OCI-LY7 (cell line): ENCODE measurements around the gene SEPTIN11. TPM values are rescaled to one million over a fixed set of nuclear protein-coding genes. Genes with fewer than 3 reads are reported as not detected.

ENCODE experiments used
- BruUV-seq: library from RNA; stranded (reverse); fragments of 400-500 nt; replicated peaks from 2 replicates; lab custom pipeline; 2021; lab: Mats Ljungman, UMichigan
- CTCF ChIA-PET: fragments of 300-600 bp; sonication (Branson Sonifier 250); formaldehyde crosslinking; loops from one replicate; lab custom pipeline; 2022; ENCODE audit warnings: antibody characterized with exemption; ENCODE audit not compliant: unreplicated experiment; lab: Charles Lee
- POLR2A ChIA-PET: fragments of 300-600 bp; sonication (Branson Sonifier 250); formaldehyde crosslinking; loops from one replicate; lab custom pipeline; 2022; ENCODE audit warnings: antibody characterized with exemption; lab: Charles Lee
- DNase-seq: peaks from one replicate; pipeline ENCODE4 v3.0.0-alpha.2; 2015; ENCODE audit warnings: low spot score
- H2AFZ ChIP-seq: fragments of 200-600 bp; sonication (generic), shearing (Covaris generic); 2 replicates; pipeline ENCODE4 v1.6.1; 2014; ENCODE audit warnings: mild to moderate bottlenecking, antibody characterized with exemption, low read length, moderate library complexity
- H3K27ac ChIP-seq: fragments of 200-600 bp; sonication (generic); 2 replicates; pipeline ENCODE4 v1.5.1; 2014; ENCODE audit warnings: mixed run types, low read depth, mild to moderate bottlenecking, moderate library complexity, low read length, inconsistent platforms; ENCODE audit not compliant: poor library complexity, severe bottlenecking
- H3K36me3 ChIP-seq: fragments of 200-600 bp; sonication (generic); 2 replicates; pipeline ENCODE4 v1.6.1; 2014; ENCODE audit warnings: mild to moderate bottlenecking, antibody characterized with exemption, low read length, moderate library complexity, mixed read lengths; ENCODE audit not compliant: insufficient read depth
- H3K4me1 ChIP-seq: fragments of 200-600 bp; sonication (generic); 2 replicates; pipeline ENCODE4 v1.5.1; 2014; ENCODE audit warnings: mild to moderate bottlenecking, low read length; ENCODE audit not compliant: insufficient read depth, poor library complexity, severe bottlenecking
- H3K4me2 ChIP-seq: fragments of 200-600 bp; sonication (generic); 2 replicates; pipeline ENCODE4 v1.6.1; 2014; ENCODE audit warnings: mild to moderate bottlenecking, low read length
- H3K4me3 ChIP-seq: fragments of 200-600 bp; sonication (generic); 2 replicates; pipeline ENCODE4 v1.5.1; 2014; ENCODE audit warnings: mild to moderate bottlenecking, low read depth, low read length; ENCODE audit not compliant: poor library complexity, severe bottlenecking
- H3K79me2 ChIP-seq: fragments of 200-600 bp; sonication (generic); 2 replicates; pipeline ENCODE4 v1.6.1; 2016; ENCODE audit warnings: low read depth, mild to moderate bottlenecking, low read length, moderate library complexity, mixed read lengths; ENCODE audit not compliant: insufficient read depth
- H3K9me2 ChIP-seq: fragments of 200-600 bp; sonication (generic); 2 replicates; pipeline ENCODE4 v1.6.1; 2016; ENCODE audit warnings: mild to moderate bottlenecking, low read length, mixed read lengths; ENCODE audit not compliant: insufficient read depth
- H3K9me3 ChIP-seq: fragments of 200-600 bp; sonication (generic); 2 replicates; pipeline ENCODE4 v1.6.1; 2014; ENCODE audit warnings: mild to moderate bottlenecking, mixed run types, low read length, mixed read lengths
- H4K20me1 ChIP-seq: fragments of 200-600 bp; sonication (generic); 2 replicates; pipeline ENCODE4 v1.6.1; 2014; ENCODE audit warnings: mild to moderate bottlenecking, antibody characterized with exemption, low read length, moderate library complexity, mixed read lengths; ENCODE audit not compliant: insufficient read depth
- CTCF ChIP-seq: fragments of 200-600 bp; sonication (generic); conservative IDR thresholded peaks from 2 replicates; pipeline ENCODE4 v1.5.1; 2014; ENCODE audit warnings: mild to moderate bottlenecking, antibody characterized with exemption, low read length, moderate library complexity, mixed read lengths
- EZH2phosphoT487 ChIP-seq: fragments of 200-600 bp; sonication (generic); IDR thresholded peaks from 2 replicates; pipeline ENCODE4 v1.6.1; 2018; ENCODE audit warnings: low read depth, borderline replicate concordance, mild to moderate bottlenecking, mixed run types, antibody characterized with exemption, low read length, moderate library complexity, mixed read lengths
- intact Hi-C: fragments of 100-400 bp; cut with micrococcal nuclease; formaldehyde crosslinking; loops from one replicate; pipeline ENCODE4 v1.10.0; 2022; ENCODE audit not compliant: unreplicated experiment
- total RNA-seq, 2 experiments: library from RNA; depleted of rRNA in 1 of 2; stranded (reverse); fragments of >200 nt in 1 of 2; shearing (Covaris generic) in 1 of 2; gene quantifications; 2 replicates each; pipeline ENCODE4 v1.2.3, GENCODE V29; 2014 to 2022

SEPTIN11 gene
- total RNA-seq, 2 experiments from 2014 or later = 23.5 to 33.9 TPM

DNA sequence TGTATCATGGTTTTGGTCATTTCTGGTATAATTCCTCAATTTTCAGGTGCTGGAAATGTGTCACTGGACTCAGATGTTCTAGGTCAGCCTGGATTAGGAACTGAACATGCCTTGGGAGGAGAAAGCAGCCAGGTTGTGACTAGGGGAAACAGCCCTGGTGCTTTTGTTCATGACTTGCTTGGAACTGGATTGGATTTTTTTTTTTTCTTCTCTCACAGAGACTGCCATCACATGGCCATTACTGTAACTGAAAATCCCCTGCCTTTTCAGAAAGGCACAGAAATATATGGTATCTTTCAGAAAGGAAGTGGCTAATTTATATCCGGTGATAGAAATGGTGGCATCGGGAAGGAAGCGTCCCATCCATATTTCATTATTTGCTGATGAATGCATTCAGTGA is 34.6 kb downstream of the SEPTIN11 start:
- DNase-seq = peak; percentile 9
- Histone ChIP-seq H3K79me2 (no peaks in the 10 kb centered on the region), H2AFZ (no peak overlapping the region), H4K20me1 (no peaks in the 10 kb centered on the region), H3K9me2 (no peaks in the 10 kb centered on the region), H3K36me3 (no peaks in the 10 kb centered on the region), H3K4me1 (peaks cover 5% of the 10 kb centered on the region), H3K4me2 (no peak overlapping the region), H3K9me3 (no peaks in the 10 kb centered on the region), H3K4me3 (no peak overlapping the region), H3K27ac (no peak overlapping the region)
- ChIA-PET CTCF (no interaction called here), POLR2A (no interaction called here)
- TF ChIP-seq CTCF (peak; percentile 59), EZH2phosphoT487 (no peak)
- intact Hi-C loops = no loop called here
- no TSS peak for BruUV-seq

DNA sequence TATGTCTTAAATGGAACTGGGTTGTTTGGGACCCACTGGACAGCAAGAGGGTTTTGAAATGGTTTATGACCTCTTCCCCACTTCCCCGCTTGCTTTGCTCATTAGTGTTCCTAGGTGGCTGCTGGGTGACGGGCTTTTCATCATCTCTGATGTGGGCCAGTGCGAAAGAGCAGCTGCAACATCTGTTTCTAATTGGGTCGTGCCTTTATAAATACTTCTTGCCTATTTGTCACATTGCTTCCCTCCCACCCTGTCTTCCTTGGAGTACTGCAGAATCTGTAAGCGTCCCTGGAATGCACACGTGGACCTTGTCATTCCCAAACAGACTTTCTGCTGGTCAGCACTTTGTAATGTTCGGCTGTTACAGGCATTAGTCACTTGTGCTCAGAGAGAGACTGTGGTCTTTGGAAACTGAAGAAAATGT is 35.2 kb downstream of the SEPTIN11 start:
- H3K4me1 ChIP-seq = peaks cover 5% of the 10 kb centered on the region
- CTCF ChIA-PET = no interaction called here
- intact Hi-C loops = no loop called here

More for the DNA sequence above, 35.2 kb downstream of the SEPTIN11 start:
- no peak overlapping the region for H3K27ac ChIP-seq
- no TSS peak for BruUV-seq
- H3K9me3 ChIP-seq = no peaks in the 10 kb centered on the region
- no peaks in the 10 kb centered on the region for H3K79me2 ChIP-seq
- no peak for DNase-seq
- no peak overlapping the region for H3K4me3 ChIP-seq
- H2AFZ ChIP-seq = no peak overlapping the region
- H3K4me2 ChIP-seq = no peak overlapping the region
- no peaks in the 10 kb centered on the region for H4K20me1 ChIP-seq
- no peaks in the 10 kb centered on the region for H3K36me3 ChIP-seq
- TF ChIP-seq EZH2phosphoT487 (no peak), CTCF (no peak)
- H3K9me2 ChIP-seq = no peaks in the 10 kb centered on the region
- POLR2A ChIA-PET = interaction anchor here (0.5 to 1.3 kb wide), 2 partner anchors 25 to 34 kb away, joined by 3 to 4 read pairs; no protein-coding TSS in a partner anchor
